Activated CD8-positive, alpha-beta memory T cell treated with anti-CD3 and anti-CD28 coated beads, Interleukin-2, amount 50 U/mL, for 1 hour (primary cell): ENCODE data around the gene ZBTB47.

Source experiments
- DNase-seq: peaks from one replicate; pipeline ENCODE4 v3.0.0-alpha.2; 2020; ENCODE audit errors: extremely low read depth

ZBTB47 gene

DNA sequence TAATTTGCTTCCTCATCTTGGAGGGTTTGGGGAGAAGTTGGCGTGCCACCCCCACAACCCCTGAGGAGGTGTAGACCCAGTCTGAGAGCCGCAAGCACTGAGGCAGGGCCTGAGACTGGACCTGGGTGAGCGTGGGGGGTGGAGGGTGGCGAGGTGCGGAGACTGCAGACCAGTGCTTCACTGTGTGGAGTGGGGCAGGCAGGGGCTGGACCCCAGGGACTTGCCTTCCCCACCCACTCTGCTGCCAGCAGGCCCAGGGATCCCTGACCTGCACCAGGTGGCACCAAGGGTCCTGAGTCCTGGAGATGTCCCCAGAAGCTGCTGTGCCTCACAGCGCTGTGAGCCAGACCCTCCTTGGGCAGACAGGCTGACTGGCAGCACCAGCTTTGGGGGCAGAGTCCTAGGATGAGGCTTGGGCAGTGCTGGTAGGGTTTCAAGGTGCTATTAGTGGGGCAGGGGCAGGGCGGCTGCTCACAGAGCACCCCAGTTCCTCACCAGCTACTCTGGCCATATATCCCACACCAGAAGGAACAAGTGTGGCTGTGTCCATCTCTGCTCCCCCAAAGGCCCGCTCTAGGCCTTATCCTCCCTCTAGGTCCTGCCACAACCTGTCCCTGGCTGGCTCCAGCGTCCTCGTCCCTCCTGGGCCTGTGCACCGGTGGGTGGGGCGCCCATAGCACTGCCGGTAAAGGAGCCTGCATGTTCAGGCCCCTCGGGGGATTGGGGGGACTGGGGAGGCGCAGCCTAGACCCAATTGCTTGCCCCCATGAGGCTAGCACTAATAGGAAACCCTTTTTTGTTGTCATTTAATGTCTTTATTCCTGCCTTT is 11.8 kb downstream of the ZBTB47 start:
- no peak for DNase-seq

DNA sequence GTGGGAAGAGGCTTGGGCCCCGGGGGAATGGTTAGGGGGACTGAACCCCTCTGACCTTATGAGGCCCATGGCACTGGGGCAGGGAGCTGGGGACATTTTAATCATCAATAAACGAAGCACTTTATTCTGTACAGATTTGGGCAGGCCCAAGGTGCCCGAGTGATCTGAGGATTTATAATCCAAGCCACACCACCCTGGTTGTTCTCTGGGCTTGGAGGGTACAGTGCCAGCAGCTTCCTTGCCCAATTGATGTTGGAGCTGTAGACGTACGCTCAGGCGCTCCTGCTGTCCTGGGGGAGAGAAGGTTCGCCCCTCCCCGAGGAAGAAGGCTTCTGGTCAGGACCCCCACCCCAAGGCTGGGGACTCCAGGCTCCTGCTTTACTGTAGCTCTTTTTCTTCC is 12.5 kb downstream of the ZBTB47 start:
- no peak for DNase-seq

DNA sequence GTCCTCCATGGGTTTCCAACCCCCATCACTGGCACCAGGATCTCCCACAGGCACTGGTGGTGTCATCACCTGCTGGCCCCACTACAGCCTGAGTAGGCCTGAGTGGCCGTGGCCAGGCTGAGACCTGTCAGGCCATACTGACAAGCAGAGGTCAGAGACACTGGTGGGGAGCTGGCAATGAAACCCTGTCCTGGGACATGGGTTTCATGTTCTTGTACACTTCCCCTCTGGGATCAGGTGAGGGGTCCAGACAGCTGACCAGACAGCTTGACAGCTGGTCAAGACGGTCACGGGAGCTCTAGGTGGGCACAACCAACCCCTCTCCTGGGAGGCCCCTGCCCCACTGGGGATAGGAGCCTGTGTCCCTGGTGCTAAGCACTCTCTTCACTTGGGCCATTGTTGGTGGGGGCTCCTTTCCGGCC is 13.1 kb downstream of the ZBTB47 start:
- no peak for DNase-seq

DNA sequence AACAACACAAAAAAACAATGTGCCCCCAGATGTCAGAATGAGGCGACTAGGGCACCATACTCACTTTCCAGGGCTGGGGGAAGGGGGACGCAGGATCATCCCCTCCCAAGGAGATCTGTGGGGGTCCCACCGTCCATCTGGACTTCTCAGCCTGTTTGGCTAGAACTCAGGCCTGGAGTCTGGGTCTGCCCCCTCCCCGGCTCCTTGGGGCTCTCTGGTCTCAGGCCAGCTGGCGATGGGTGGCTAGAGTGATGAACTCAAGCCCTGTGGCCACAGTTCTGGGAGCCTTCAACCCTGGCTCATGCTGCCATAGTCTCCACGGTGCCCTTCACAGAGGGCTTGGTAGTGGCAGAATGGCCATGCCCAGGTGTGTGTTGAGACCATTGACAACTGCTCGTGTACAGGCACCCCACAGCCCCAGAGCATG is 13.6 kb downstream of the ZBTB47 start:
- DNase-seq = no peak

DNA sequence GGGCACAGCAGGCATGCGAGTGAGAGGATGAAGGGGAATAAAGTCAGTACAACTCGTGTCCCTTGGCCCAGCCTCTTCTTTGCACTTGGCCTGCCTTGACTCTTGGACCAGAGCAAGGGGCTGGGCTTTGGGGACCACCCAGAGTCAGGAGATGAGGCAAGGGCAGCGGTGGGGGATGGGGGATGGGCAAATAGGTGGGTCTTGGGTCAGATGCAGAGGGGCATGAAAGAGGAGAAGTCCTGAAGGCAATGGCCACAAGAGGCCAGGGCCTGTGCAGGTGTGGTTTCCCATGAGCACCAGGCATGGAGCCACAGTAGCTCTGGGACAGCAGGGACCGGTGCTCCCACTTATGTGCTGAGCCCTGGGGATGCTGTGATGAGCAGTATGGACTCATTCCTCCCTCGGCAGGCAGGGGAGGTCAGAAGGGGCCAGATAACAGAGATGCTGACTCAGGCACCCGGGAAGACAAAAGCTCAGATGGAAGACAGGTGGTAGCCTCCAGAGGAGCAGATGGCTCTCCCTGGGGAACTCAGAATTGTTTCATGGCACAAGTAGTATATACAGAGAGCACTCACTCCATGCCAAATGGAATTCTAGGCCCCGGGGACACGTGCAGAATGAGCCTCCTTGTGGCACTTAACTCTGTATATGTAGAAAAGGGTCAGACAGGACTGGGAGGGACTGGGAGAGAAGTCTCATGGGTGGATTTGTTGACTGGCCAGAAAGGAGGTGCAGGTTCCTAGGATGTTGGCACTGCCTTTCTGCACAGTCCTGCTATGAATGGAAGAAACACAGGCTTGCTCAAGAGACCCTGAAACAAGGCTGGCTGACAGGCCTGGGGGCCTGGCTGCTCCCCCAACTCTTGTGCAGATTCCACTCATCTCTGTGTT is 14.3 kb downstream of the ZBTB47 start:
- no peak for DNase-seq

DNA sequence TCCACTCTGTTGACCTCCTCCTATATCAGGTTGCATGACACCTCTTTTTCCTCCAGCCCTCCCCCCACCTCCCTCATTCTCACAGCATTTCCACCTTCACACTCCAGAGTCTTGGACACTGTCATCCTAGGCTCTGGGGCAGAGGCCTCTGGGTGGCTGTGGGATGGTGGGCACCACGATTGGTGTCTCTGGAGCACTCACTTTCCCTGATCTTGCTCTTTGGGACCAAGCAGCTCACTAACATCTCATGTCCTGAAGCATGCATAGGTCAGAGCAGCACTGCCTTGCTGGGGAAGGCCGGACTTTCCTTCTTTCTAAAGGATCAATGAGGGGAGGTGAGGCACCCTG is 14.9 kb downstream of the ZBTB47 start:
- DNase-seq = no peak

DNA sequence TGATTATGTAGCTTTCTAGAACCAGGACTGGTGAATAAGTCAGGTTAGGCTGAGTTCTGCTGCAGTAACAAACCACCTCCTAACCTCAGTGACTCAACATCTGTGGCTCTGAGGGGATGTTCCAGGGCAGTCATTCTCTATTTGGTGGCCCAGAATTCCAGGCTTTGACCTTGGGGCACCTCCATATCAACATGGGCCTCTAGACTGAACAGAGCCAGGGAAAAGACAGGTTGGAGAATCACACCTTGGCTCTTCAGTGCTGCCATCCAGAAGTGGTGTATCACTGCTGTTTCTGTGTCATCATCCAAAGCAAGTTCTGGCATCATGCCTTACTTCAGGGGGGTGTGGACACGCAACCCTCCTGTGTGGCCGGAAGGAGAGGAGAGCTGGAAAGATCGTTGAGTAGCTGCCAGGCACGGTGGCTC is 15.3 kb downstream of the ZBTB47 start:
- no peak for DNase-seq

DNA sequence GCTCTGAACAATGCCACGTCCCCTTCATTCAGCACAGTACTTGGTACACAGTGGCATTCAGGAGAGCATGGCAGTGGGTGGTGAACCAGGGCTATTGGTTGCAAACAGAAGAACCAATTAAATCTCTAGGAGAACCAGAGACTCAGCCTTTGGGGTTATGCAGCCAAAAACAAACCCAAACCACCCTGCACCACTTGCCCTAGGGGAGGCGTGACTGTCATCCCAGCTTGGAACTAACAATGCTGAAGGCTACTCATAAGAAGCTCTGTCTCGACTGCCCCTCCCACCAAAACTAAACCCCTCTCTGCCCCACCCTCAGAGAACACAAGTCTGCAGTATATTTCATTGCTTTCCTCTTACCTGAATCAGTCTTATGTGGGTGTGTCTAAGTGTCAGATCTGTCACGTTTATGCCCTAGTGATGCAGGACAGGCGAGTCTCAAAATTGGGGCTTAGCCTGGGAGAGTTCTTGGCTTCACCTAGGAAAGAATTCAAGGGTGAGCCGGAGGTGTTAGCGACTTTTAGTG is 16.6 kb downstream of the ZBTB47 start:
- no peak for DNase-seq

DNA sequence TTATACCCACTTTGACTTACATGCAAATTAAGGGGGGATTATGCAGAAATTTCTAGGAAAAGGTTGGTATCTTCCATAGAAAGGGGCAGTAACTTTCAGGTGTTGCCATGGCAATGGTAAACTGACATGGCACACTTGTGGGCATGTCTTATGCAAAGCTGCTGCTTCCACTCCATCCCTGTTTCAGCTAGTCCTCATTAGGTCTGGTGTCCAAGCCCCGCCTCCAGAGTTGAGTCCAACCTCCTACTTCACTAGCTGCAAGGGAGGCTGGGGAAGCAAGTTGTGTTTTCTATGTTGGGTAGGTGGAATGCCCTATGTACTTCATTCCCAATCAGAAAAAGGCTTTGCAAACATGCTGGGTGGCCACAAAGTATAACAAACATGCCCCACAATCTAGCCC is 17.2 kb downstream of the ZBTB47 start:
- no peak for DNase-seq

DNA sequence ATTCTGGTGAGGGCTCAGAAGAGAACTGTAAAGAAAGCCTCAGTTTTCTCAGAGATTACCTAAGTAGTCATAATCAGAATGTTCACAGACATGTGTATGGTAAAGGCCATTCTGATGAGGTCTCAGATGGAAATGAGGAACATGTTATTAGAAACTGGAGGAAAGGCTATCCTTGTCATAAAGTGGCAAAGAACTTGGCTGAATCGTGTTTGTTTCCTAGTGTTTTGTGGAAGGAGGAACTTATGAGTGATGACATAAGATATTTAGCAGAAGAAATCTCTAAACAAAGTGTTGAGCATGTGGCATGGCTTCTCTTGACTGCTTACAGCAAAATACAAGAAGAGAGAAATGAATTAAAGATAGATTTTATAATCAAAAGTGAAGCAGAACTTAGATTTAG is 19.0 kb downstream of the ZBTB47 start:
- no peak for DNase-seq

DNA sequence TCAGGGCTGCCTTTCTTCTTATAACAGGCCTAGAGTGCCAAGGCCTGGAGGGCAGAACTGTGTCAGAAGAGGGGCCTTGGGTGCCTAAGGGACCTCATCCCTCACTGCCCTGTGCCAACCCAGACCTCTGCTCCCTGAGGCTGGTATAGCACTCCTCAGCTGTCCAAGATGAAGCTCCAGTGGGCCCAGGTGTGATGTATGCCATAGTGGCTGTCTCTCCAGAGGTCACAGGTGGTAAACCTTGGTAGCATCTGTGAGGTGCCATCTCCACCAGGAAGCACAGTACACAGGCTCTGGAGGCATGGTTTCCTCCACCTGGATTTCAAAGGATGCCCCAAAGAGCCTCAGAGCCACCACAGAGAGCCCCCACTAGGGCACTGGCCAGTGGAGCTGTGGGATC is 19.6 kb downstream of the ZBTB47 start:
- DNase-seq = no peak

DNA sequence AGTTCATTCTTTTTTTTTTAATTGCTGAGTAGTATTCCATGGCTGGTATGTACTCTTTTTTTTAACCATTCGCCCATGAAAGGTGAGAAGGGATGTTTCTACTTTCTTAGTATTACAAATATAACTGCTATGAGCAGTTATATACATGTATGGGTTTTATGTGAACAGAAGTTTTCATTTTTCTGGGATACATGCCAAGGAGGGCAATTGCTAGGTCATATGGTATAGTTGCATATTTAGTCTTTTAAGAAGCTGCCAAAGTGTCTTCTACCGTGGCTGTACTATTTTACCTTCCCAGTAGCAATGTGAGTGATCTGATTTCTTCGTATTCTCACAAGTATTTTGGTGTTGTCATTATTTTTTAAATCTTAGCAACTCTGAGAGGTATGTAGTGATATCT is 20.6 kb downstream of the ZBTB47 start:
- DNase-seq = no peak

DNA sequence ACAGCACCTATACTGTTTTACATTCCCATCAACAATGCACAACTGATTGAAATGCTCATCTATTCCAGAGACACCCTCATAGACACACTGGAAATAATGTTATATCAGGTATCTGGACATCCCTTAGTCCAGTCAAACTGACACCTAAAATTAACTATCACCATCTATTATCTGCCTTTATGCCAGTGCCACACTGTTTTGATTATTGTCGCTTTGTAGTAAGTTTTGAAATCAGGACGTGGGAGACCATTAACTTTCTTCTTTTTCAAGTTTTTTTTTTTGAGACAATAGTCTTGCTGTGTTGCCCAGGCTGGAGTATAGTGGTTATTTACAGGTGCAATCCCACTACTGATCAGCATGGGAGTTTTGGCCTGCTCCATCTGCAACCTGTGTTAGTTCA is 22.4 kb downstream of the ZBTB47 start:
- DNase-seq = no peak

DNA sequence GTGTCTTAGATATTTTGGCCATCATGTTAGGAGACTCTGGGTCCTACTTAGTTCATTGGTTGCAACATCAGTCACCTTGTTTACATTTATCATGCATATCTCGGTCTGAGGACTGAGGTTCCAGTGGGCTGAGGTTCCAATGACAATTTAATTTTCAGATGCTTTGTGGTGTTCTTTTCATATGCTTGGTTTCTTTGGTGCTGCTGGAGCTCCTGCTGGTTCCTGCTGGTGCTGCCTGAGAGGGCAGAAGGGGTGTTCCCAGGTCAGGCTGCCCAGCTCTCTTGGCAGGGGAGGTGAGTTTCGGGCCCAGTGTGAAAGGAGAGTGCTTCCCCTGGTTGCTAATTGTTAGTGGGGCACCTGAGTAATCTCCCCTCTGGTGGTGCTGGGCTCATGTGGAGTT is 24.9 kb downstream of the ZBTB47 start:
- DNase-seq = no peak

DNA sequence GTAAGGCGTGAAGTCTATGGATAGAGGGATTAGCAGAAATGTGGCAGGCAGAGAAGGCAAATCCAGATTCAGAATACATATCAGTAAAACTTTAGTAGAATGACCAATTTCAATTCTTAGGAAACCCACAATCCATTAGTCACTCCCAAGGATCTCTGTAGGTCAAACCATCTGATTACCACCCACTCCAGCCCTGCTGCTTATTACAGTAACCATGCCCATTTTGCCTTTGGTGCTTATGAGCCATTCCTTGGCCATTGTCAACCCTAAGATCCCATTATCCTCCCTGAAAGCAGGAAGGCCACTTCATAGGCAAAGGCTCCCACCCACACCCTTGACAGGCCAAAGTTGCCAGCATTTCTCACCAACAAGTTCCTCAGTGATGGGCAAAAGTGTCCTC is 26.8 kb downstream of the ZBTB47 start:
- no peak for DNase-seq

DNA sequence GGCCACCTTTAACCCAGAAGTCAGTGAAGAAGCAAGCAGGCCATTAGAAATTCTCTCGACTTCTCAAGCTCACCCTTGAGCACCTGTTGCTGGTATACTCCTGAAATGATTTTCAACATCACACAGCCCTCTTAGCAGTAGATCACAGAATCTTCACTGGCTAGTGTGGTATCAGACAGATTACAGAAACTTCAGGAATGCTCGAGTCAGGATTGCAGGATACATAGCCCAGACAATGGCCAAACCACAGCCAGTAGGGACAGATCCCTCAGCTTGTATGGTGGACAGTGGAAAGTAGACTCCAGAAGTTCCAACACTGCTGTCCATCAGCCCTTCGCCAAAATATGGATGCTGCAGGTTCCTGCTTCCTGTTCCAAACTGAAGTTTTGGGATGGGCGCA is 27.3 kb downstream of the ZBTB47 start:
- no peak for DNase-seq

DNA sequence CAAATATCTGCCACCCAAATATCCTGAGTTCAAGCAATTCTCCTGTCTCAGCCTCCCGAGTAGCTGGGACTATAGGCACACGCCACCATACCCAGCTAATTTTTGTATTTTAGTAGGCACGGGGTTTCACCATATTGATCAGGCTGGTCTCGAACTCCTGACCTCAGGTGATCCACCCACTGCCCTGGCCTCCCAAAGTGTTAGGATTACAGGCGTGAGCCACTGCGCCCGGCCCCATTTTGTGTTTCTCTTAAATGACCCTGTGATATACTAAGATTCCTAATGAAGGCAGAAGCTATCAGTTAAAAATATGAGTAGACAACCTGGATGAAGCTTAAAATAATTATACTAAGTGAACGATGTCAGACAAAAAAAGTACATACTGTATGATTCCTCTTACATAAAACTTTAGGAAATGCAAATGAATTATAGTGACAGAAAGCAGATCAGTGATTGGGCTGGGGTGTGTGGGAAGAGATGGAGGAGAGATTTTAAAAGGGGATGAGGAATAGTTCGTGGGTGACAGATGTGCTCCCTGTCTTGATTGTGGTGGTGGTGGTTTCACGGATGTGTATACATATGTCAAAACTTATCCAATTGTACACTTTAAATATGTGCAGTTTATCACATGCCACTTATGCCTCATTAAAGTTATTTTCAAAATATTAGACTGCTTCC is 28.0 kb downstream of the ZBTB47 start:
- no peak for DNase-seq

DNA sequence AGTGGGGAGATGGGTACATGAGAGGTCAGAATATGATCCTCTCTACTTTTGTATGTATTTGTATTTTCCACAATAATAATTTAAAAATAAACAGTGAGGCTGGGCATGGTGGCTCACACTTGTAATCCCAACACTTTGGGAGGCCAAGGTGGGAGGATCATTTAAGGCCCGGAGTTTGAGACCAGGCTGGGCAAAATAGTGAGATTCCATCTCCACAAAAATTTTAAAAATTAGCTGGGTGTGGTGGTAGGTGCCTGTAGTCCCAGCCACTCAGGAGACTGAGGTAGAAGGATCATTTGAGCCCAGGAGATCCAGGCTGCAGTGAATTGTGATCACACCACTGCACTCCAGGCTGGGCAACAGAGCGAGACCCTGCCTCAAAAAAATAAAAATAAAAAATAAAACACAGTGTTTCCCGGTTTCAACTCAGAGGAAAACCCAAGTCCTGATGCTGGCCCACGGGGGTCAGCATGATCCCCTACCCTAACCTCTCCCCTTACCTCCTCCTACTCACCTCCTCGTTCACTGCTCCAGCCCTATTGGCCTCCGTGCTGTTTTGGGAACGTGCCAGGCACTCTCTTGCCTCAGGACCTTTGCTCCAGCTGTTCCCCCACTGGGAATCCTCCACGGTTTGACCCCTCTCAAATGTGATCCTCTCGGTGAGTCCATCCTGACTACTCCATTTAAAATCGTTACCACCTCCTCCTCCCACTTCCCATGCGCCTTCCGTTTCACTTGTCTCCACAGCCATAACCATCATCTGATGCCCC is 29.0 kb downstream of the ZBTB47 start:
- DNase-seq = no peak

DNA sequence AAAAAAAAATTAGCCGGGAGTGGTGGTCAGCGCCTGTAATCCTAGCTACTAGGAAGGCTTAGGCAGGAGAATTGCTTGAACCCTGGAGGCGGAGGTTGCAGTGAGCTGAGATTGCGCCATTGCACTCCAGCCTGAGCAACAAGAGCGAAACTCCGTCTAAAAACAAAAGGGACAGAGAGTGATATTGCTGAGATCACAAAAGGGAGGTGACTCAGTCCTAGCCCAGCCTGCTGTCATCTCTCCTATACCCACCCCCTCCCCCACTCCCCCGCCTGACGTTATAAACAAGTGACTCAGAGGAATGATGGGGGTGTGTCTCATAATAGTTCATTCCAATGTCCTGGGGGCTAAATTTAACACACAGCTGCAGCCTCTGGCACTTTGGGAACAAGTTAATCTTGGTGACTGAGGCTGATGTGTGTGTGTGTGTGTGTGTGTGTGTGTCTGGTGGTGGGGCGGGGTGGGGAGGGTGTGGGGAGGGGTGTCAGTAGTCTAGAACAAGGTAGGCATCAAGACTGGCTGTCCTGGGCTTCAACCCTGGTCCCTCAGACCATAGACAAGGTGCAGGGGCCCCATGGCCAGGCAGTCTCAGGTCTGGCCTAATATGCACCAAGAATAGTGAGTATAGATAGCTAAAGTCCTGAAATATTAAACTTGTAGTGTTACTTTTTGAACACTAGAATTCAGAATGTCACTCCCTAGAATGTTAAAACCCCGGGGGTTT is 30.5 kb downstream of the ZBTB47 start:
- DNase-seq = no peak

DNA sequence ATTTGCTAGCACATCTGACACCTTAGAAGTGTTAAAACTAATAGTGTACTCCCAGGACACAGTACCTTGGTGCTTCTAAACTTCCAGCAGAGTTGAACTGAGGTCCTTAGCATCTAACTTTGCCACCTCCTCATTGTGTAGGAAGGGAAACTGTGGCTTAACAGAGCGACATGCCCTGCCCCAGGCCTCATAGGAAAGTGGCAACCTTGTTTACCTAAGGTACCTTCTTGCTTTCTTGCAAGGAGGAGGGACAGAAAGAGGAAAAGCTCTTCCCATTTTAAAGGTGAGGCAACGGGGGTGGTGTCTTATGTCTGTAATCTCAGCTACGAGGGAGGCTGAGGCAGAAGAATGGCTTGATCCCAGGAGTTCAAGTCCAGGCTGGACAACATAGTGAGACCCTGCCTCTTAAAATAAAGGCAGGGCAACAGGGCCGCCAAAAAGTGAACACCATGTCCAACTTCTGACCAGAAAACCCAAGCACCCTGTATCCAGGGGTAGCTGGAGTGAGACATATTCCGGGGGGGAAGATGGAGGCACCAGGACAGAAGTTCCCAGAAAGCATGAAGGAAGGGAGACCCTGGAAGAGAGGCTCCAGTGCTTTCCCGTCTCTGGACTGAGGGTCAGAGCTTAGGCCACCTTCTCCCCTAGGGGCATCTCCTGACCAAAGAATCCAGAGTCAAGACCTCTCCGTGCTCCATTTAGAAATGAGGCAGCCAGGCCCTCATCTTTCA is 31.3 kb downstream of the ZBTB47 start:
- DNase-seq = no peak
